Measurements from ENCODE around the gene GPX5.

The GPX5 gene

DNA sequence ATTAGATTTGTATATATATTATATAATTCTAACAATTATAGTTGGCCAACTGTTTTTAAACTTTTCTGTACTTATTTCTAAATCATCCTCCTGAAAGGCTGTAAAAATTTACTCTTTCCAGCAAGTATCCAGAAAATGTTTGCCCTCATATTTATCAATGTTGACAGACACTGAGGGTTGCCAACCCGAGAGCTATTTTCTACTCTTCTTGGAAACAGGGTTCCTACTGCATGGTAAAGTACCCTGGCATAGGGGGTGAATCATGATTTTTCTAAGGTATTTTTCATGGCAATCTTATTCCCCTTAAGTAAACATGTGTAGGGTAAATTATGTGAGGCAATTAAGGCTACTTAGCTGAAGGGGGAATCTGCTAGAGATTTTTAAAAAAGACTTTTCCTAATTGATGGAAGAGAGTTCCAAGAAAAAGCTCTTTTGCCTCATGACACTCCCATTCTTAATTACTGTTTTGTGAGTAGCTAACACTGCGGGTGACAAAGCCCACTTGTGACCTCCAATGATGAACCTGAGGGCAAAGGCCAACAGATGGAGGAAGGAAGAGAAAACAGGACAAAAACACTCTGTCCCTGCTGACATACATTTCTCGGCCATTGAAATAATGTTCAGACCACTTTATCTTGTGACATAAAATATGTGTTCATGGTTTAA, 37.9 kb downstream of the GPX5 start:
- no peak for DNase-seq

- DNase-seq = no peak
These were observed 40.3 kb downstream of the GPX5 start for GRCh38 chr6:28565823-28566526.

GRCh38 chr6:28566527-28567252, 41.0 kb downstream of the GPX5 start:
- no peak for DNase-seq

- DNase-seq = no peak
These were observed 41.8 kb downstream of the GPX5 start for GRCh38 chr6:28567506-28567905.

GRCh38 chr6:28568515-28569108, 42.9 kb downstream of the GPX5 start:
- DNase-seq = no peak

- DNase-seq = no peak
These were observed 44.1 kb downstream of the GPX5 start for GRCh38 chr6:28569748-28570147.

- peak in 1 of 2 experiments; percentile 6 for DNase-seq
These were observed 54.8 kb downstream of the GPX5 start for GRCh38 chr6:28580475-28580874.

GRCh38 chr6:28583463-28583862, 57.8 kb downstream of the GPX5 start:
- DNase-seq = no peak

Data from NCI-H2081 (cell line).